ENCODE results near the gene HIPK2.

DNA sequence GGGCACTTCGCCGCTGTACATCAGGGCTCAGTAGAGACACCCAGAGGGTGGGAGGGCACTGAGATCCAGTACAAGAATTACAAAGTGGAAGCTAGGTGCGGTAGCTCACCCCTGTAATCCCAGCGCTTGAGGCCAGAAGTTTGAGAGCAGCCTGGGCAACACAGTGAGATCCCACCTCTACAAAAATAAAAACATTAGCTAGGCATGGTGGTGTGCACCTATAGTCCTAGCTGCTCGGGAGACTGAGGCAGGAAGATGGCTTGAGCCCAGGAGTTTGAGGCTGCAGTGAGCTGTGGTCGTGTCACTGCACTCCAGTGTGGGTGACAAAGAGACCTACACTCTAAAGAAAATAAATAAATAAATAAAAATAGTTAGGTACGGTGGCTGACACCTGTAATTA lies 190.3 kb downstream of the HIPK2 start:
- TF ChIP-seq EP300 (IDR thresholded peaks at IDR 0.05) (no peak), POLR2A (IDR thresholded peaks at IDR 0.05) (no peak), POLR2AphosphoS5 (IDR thresholded peaks at IDR 0.05) (no peak)
- TF ChIP-seq, protein P1, sequence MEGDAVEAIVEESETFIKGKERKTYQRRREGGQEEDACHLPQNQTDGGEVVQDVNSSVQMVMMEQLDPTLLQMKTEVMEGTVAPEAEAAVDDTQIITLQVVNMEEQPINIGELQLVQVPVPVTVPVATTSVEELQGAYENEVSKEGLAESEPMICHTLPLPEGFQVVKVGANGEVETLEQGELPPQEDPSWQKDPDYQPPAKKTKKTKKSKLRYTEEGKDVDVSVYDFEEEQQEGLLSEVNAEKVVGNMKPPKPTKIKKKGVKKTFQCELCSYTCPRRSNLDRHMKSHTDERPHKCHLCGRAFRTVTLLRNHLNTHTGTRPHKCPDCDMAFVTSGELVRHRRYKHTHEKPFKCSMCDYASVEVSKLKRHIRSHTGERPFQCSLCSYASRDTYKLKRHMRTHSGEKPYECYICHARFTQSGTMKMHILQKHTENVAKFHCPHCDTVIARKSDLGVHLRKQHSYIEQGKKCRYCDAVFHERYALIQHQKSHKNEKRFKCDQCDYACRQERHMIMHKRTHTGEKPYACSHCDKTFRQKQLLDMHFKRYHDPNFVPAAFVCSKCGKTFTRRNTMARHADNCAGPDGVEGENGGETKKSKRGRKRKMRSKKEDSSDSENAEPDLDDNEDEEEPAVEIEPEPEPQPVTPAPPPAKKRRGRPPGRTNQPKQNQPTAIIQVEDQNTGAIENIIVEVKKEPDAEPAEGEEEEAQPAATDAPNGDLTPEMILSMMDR (IDR thresholded peaks at IDR 0.05) = no peak
